ENCODE results near the gene ETS1. TPM values are rescaled to one million over a fixed set of nuclear protein-coding genes. Genes with fewer than 3 reads are reported as not detected.
A peak's percentile ranks its signal among the peaks of the same experiment; 100 is the strongest.
"Not testable (repeated sequence)": the region's sequence is repeated elsewhere in the genome, so short reads cannot be mapped to it uniquely, and the experiment has no call there.

Gene ETS1
- total RNA-seq, 1 donor, result 67.3 TPM

- peak overlapping the region; percentile 73 for H3K4me2 ChIP-seq (ENCODE audit: insufficient read depth, low read length)
- peak; percentile 29 for DNase-seq (ENCODE audit: insufficient read length, low spot score, missing footprints)
- H4K20me1 ChIP-seq (ENCODE audit: insufficient read depth, low read length), result no peaks in the 10 kb centered on the region
- H2AFZ ChIP-seq (ENCODE audit: low read length), result peak overlapping the region; percentile 34
- no peak for TF ChIP-seq CTCF (IDR thresholded peaks at IDR 0.05; ENCODE audit: extremely low read depth, low read depth, low read length)
- H3K4me1 ChIP-seq (ENCODE audit: insufficient read depth, low read length), result peaks cover 32% of the 10 kb centered on the region
- no peaks in the 10 kb centered on the region for H3K79me2 ChIP-seq (ENCODE audit: insufficient read depth, low read length)
- peak overlapping the region; percentile 41 for H3K27ac ChIP-seq (ENCODE audit: low read depth, low read length)
- H3K27me3 ChIP-seq (ENCODE audit: insufficient read depth, low read length), result no peaks in the 10 kb centered on the region
- peaks cover 7% of the 10 kb centered on the region for H3K36me3 ChIP-seq (ENCODE audit: insufficient read depth, low read length)
- peak overlapping the region; percentile 60 for H3K4me3 ChIP-seq (ENCODE audit: insufficient read depth, low read length)
- no peaks in the 10 kb centered on the region for H3K9me3 ChIP-seq (ENCODE audit: low read depth, low read length)
These were observed 135.5 kb downstream of the ETS1 start for GRCh38 chr11:128451652-128452470.

GRCh38 chr11:128450882-128451651 is 136.3 kb downstream of the ETS1 start:
- Histone ChIP-seq H3K9me3 (ENCODE audit: low read depth, low read length) (no peaks in the 10 kb centered on the region), H4K20me1 (ENCODE audit: insufficient read depth, low read length) (no peaks in the 10 kb centered on the region), H3K4me3 (ENCODE audit: insufficient read depth, low read length) (peak overlapping the region; percentile 60), H3K27me3 (ENCODE audit: insufficient read depth, low read length) (no peaks in the 10 kb centered on the region), H2AFZ (ENCODE audit: low read length) (peak overlapping the region; percentile 34), H3K36me3 (ENCODE audit: insufficient read depth, low read length) (no peaks in the 10 kb centered on the region), H3K4me1 (ENCODE audit: insufficient read depth, low read length) (peaks cover 32% of the 10 kb centered on the region), H3K4me2 (ENCODE audit: insufficient read depth, low read length) (peak overlapping the region; percentile 73), H3K27ac (ENCODE audit: low read depth, low read length) (peak overlapping the region; percentile 41), H3K79me2 (ENCODE audit: insufficient read depth, low read length) (no peaks in the 10 kb centered on the region)
- no peak for TF ChIP-seq CTCF (IDR thresholded peaks at IDR 0.05; ENCODE audit: extremely low read depth, low read depth, low read length)
- peak; percentile 66 for DNase-seq (ENCODE audit: insufficient read length, low spot score, missing footprints)

GRCh38 chr11:128450425-128450824 is 136.9 kb downstream of the ETS1 start:
- not testable (repeated sequence) for H3K79me2 ChIP-seq (ENCODE audit: insufficient read depth, low read length)

GRCh38 chr11:128448981-128449713 is 138.2 kb downstream of the ETS1 start:
- H3K27ac ChIP-seq (ENCODE audit: low read depth, low read length), result no peak overlapping the region

More at GRCh38 chr11:128450425-128450824, 136.9 kb downstream of the ETS1 start:
- H2AFZ ChIP-seq (ENCODE audit: low read length); H3K27ac ChIP-seq (ENCODE audit: low read depth, low read length); H4K20me1 ChIP-seq (ENCODE audit: insufficient read depth, low read length); H3K9me3 ChIP-seq (ENCODE audit: low read depth, low read length); H3K4me3 ChIP-seq (ENCODE audit: insufficient read depth, low read length); H3K4me2 ChIP-seq (ENCODE audit: insufficient read depth, low read length); H3K36me3 ChIP-seq (ENCODE audit: insufficient read depth, low read length); DNase-seq (ENCODE audit: insufficient read length, low spot score, missing footprints); H3K27me3 ChIP-seq (ENCODE audit: insufficient read depth, low read length): not testable (repeated sequence)
- peaks cover 32% of the 10 kb centered on the region for H3K4me1 ChIP-seq (ENCODE audit: insufficient read depth, low read length)

More at GRCh38 chr11:128448981-128449713, 138.2 kb downstream of the ETS1 start:
- DNase-seq (ENCODE audit: insufficient read length, low spot score, missing footprints), result no peak
- H3K79me2 ChIP-seq (ENCODE audit: insufficient read depth, low read length), result no peaks in the 10 kb centered on the region
- no peaks in the 10 kb centered on the region for H3K36me3 ChIP-seq (ENCODE audit: insufficient read depth, low read length)
- H3K27me3 ChIP-seq (ENCODE audit: insufficient read depth, low read length), result no peaks in the 10 kb centered on the region
- H2AFZ ChIP-seq (ENCODE audit: low read length), result no peak overlapping the region
- H3K4me3 ChIP-seq (ENCODE audit: insufficient read depth, low read length), result no peak overlapping the region
- H3K4me1 ChIP-seq (ENCODE audit: insufficient read depth, low read length), result peaks cover 32% of the 10 kb centered on the region
- no peak for TF ChIP-seq CTCF (IDR thresholded peaks at IDR 0.05; ENCODE audit: extremely low read depth, low read depth, low read length)
- no peaks in the 10 kb centered on the region for H3K9me3 ChIP-seq (ENCODE audit: low read depth, low read length)
- no peak overlapping the region for H3K4me2 ChIP-seq (ENCODE audit: insufficient read depth, low read length)
- no peaks in the 10 kb centered on the region for H4K20me1 ChIP-seq (ENCODE audit: insufficient read depth, low read length)
